GM19240 (cell line): ENCODE measurements around the gene PARD3B.
"Not testable (repeated sequence)": the region's sequence is repeated elsewhere in the genome, so short reads cannot be mapped to it uniquely, and the experiment has no call there.

Experiments used
- DNase-seq: peaks from one replicate; pipeline ENCODE4 v3.0.0; 2011; ENCODE audit warnings: low spot score; ENCODE audit not compliant: insufficient read length

PARD3B gene

DNA sequence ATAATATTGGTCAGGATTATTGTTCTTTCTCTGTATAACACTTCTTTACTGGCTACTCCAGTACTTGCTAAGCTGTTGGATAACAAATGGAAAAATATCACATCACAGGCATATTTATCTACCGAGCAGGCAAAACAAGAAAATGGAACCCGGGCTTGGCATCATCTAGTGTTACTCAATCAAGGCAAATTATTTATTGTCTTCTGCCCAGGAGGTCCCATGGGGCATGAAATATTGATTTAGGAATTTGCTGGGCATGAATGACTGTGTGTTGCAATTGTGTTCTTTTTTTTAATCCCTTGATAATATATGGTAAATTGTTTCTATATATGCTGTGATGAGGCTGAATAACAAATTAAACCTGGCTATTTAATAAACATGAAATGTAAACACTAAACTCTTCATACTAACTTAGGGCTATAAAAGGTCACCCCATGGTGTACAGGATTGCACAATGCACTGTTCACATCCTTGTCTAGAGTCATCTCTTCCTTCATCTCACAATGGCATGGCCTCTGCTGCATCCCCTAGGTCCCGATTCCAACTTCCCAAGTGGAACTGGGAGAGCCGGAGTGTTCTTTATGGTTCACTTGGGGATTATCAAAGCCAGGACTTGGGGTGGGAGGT is 2.2 kb upstream of the PARD3B start:
- DNase-seq = no peak

GRCh38 chr2:204545861-204546735 is 823 bp downstream of the PARD3B start:
- no peak for DNase-seq

DNA sequence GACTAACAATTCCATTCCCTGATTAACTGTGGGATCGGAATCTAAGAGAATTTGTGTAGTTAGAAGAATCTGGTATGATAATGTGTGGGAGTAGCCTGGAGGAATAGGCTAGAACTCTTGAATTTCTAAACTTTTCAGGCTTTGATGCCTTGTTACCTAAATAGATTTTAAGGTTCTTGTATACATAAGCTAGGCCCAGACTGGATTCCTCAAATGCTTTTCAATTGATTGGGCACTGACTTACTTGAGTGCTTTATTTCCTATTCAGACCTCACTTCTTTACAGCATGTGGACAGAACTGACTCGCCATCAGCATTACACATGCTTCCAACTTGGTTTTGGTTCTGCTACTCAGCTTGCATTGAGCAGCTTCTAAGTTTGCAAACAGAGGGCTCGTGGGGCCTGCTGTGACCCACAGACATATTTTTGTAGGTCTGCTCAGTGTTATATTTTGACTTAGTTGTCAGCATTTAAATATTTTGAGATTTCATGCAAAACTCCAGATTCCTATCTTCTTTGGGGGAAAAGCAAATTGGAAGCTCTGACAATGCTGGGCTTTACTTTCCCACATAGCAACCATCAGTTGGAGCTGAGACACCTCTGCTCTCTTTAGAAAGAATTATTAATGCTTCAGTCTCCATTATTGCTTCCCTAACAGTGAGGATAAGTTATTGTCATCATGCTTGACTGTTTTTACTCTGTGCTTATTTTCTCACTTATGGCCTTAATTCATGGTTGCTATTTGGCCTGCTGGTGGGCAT is 5.7 kb downstream of the PARD3B start:
- DNase-seq = no peak

GRCh38 chr2:204551512-204551863 is 6.2 kb downstream of the PARD3B start:
- DNase-seq = no peak

GRCh38 chr2:204557604-204558003 is 12.3 kb downstream of the PARD3B start:
- DNase-seq = no peak

GRCh38 chr2:204559358-204559757 is 14.1 kb downstream of the PARD3B start:
- not testable (repeated sequence) for DNase-seq

DNA sequence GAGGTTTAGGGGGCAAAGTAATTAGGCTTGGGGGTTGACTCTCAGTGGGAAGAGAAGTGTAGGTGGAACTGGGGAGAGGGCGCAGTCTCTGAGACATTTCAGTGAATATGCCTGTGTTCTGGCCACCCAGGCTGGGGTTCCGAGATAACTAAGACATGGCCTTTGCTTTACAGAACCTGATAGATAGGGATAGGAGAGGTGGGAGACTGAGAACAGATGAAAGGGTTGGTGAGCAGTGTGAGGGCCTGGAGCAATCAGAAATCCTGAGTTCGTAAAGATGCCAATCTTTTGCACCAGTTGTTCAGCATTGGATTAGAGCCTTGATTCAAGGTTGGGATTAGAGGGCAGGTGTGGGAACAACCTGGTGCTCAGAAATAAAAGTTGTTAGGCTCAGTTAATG is 15.6 kb downstream of the PARD3B start:
- no peak for DNase-seq

DNA sequence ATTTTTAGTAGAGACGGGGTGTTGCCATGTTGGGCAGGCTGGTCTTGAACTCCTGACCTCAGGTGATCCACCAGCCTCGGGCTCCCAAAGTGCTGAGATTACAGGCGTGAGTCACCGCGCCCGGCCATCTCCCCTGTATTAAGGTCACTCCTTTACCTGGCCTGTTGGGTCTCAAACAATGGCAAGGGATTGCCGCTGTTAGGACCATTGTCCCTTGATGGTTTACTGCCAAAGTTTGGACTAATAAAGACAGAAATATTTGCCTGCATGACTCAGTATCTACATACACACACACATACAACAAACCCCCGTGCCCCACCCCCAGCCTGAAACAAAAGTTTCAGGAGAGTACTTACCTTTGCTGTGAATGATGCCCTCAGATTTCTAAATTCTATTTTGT is 16.5 kb downstream of the PARD3B start:
- DNase-seq = no peak

- DNase-seq = no peak
Measured at GRCh38 chr2:204566439-204566838, 21.2 kb downstream of the PARD3B start.

- no peak for DNase-seq
Measured at GRCh38 chr2:204570421-204570820, 25.1 kb downstream of the PARD3B start.

DNA sequence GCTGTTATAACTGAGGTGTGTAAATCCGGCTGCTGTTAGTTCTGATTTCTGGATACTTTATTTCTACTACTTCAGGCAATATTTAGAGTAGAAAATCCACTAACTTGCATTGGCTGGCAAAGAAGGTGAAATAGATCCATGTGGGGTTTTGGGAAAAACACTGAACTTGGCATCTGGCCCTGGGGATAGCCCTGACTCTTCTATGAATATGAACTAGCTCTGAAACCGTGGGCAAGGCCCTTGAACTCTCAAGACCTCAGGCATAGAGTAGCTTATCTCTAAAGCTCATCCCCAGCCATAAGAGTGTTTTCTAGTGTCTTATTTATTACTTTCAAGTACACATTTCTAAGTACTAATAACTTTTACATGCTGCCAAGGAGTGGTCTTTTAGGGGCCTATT is 25.8 kb downstream of the PARD3B start:
- DNase-seq = no peak

- no peak for DNase-seq
Measured at GRCh38 chr2:204571911-204572310, 26.6 kb downstream of the PARD3B start.

GRCh38 chr2:204573221-204573620 is 27.9 kb downstream of the PARD3B start:
- no peak for DNase-seq

GRCh38 chr2:204574486-204574885 is 29.2 kb downstream of the PARD3B start:
- no peak for DNase-seq

DNA sequence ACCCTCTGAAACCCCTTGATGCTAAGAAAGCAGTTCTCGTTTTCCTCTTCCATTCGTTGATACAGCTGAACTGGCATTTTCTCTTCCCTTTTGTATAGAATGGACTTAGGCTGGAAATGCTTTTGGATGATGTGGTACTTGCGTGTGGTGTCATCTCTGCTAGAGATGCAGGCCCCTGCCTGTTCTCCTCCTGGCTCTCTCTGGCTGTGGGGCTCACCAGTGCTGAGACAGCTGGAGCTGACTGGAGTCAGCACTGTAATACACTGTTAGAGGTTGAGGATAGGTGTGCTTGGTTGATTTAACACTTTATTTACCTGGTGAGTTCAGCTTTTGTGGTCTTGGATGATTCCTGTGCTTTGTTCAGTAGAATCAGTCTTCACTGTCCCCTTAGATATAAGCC is 30.2 kb downstream of the PARD3B start:
- no peak for DNase-seq

GRCh38 chr2:204576362-204576979 is 31.2 kb downstream of the PARD3B start:
- no peak for DNase-seq

GRCh38 chr2:204578928-204579598 is 33.8 kb downstream of the PARD3B start:
- DNase-seq = no peak

DNA sequence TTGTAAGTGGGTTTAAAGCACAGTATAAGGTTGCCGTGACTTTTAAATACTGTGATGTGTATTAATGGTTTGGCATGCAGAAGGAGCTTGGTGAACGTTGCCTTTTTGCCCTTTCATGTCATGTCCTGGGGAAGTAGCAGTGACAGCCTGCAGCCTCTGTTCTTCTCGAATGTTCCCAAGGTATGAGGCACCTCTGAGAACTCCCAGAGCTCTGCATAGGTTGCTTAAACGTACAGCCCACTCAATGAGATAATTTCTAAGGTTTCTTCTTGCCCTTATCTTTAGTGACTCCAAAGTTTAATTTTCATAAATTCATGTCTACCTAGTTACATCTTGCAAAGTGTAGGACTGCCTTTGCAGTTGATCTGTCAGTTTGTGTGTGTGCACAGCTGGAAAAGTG is 36.7 kb downstream of the PARD3B start:
- no peak for DNase-seq

DNA sequence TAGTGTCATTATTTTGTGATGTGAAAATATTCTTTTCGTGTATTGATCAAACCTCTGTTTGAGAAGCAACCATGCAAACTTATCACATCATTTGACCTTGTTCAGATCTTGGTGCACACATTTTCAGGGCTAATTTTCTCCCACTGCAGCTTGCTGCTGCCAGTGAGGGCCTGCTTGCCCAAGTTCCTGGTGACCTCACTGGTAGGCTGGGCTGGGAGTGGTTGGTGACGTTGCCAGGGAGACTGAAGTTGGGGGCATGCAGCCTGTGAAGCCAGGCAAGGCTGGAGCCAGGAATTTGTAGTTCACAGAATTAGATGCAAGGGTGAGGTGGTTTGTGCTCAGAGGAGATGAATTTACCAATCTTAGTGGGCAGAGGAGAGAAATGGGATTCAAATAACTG is 38.5 kb downstream of the PARD3B start:
- DNase-seq = no peak

DNA sequence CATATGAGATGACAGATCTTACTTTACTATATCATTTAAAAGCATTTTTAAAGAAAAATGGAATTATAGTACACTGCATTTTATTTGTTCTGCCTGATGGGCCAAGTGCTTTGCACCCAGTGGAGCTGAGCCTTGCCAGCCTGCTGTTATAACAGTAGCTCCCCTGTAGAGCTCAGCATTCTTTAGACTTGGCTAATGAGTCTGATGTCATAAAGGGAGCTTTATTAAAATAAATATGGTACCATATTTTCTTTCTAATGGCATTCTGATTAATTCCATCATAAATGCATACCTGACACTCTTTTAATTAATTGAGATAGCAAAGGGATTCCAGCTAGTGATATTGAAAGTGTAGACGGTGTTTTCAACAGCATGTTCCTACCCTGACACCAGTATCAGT is 40.7 kb downstream of the PARD3B start:
- DNase-seq = no peak

DNA sequence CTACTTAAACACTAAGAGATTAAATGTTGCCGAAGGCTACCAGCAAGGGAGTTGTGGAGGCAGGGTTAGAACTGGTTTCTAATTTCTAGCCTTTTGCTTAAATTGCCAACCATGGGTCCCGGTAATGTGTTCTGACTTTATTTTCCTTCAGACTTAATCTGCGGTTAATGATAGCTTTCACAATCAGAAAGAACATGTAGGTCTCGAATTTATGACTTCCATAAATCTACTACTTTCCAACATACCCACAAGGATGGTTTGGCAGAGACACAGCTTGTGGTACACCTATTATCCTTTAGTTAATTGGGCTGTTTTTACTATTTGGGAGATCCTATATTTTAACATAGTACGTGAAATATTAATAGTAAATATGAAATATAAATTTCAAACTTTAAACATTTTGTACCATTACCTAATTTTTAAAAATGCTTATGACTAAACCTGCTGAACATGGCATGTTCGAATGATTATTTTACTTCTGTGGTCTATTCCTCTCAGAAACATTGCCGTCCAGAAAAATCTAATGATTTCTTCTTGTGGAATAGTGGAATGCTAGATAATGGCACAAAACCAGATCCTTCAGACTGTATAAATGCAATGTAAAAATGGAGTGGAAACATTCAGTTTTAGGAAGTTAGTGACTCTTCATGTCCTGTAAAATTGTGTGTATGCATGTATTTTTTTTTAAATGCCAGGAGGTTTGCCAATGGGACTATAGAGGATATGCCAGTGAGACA is 41.3 kb downstream of the PARD3B start:
- DNase-seq = no peak
